ENCODE data around the gene EGR4. TPM values are rescaled to one million over a fixed set of nuclear protein-coding genes. Genes with fewer than 3 reads are reported as not detected.

EGR4 gene
- total and polyA plus RNA-seq, 2 donors (not counting 1 experiment from before 2014, with no cell fraction given), result 0.30 to 2.7 TPM

DNA sequence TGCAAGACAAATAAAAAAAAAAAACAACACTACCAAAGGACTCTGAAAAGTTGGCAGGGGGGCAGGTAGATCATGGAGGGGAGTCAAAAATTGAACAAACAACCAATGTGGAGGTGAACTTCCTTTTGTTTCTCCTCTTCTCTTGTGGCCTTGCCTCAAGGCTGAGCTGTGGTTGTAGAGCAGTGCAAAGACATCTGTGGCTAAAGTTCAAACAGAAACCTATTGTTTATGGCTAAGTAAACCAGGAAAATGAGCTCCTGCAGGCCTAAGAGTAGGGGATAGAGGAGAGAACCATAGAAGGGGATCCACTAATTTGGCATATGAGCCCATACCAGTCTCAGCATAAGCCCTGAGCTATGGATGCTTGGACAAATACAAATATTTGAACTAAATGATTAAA is 40.2 kb upstream of the EGR4 start:
- Mint-ChIP-seq H3K9me3 (ENCODE audit: insufficient read depth) (no peaks in the 10 kb centered on the region), H3K27me3 (peaks cover 19% of the 10 kb centered on the region), H3K4me1 (peaks cover 6% of the 10 kb centered on the region), H3K27ac (no peak overlapping the region), H3K4me3 (no peak overlapping the region)
- Histone ChIP-seq H3K4me3 (ENCODE audit: control extremely low read depth in 1 of 5, extremely low read depth in 1 of 5, insufficient read depth in 1 of 5, low read depth in 2 of 5, low read length in 4 of 5) (no peak overlapping the region), H4K20me1 (ENCODE audit: control insufficient read depth, insufficient read depth, low read length, poor library complexity, severe bottlenecking) (no peaks in the 10 kb centered on the region), H3K36me3 (replicated peaks in 1 of 2; ENCODE audit: control extremely low read depth in 1 of 2, control insufficient read depth in 1 of 2, extremely low read depth in 1 of 2, insufficient read depth in 2 of 2, low read length in 1 of 2) (no peaks in the 10 kb centered on the region), H3K9me3 (ENCODE audit: control extremely low read depth in 1 of 3, control insufficient read depth in 2 of 3, insufficient read depth in 1 of 3, low read length in 2 of 3) (peaks cover 3 to 10% (median 3%) of the 10 kb centered on the region in 3 donors), H3K9ac (ENCODE audit: low read length) (no peak overlapping the region), H3K27ac (ENCODE audit: low read length in 2 of 2) (no peak overlapping the region), H3K4me1 (ENCODE audit: control insufficient read depth in 2 of 2, insufficient read depth in 2 of 2, low read length in 2 of 2) (peaks cover 6 to 10% of the 10 kb centered on the region in 2 donors), H3K79me2 (ENCODE audit: control insufficient read depth, insufficient read depth, low read length) (no peaks in the 10 kb centered on the region), H3K4me2 (replicated peaks; ENCODE audit: low read depth, low read length, poor library complexity, severe bottlenecking) (no peak overlapping the region), H3K27me3 (replicated peaks in 1 of 4; ENCODE audit: control extremely low read depth in 1 of 4, control insufficient read depth in 3 of 4, insufficient read depth in 4 of 4, low read length in 3 of 4) (peaks cover 0 to 5% (median 2%) of the 10 kb centered on the region in 4 experiments), H2AFZ (ENCODE audit: insufficient read depth, low read depth, low read length, poor library complexity, severe bottlenecking) (no peak overlapping the region)
- DNase-seq, result no peak
- no peak for ATAC-seq (ENCODE audit: low read depth)
- TF ChIP-seq, protein P1, sequence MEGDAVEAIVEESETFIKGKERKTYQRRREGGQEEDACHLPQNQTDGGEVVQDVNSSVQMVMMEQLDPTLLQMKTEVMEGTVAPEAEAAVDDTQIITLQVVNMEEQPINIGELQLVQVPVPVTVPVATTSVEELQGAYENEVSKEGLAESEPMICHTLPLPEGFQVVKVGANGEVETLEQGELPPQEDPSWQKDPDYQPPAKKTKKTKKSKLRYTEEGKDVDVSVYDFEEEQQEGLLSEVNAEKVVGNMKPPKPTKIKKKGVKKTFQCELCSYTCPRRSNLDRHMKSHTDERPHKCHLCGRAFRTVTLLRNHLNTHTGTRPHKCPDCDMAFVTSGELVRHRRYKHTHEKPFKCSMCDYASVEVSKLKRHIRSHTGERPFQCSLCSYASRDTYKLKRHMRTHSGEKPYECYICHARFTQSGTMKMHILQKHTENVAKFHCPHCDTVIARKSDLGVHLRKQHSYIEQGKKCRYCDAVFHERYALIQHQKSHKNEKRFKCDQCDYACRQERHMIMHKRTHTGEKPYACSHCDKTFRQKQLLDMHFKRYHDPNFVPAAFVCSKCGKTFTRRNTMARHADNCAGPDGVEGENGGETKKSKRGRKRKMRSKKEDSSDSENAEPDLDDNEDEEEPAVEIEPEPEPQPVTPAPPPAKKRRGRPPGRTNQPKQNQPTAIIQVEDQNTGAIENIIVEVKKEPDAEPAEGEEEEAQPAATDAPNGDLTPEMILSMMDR (IDR thresholded peaks at IDR 0.05), result no peak
- no peak for TF ChIP-seq EZH2 (IDR thresholded peaks at IDR 0.05; ENCODE audit: borderline replicate concordance, insufficient read depth, low read depth, low read length, poor library complexity, severe bottlenecking)
- CTCF ChIA-PET, result no interaction called here
- POLR2A ChIA-PET, result no interaction called here
- intact Hi-C loops (cut with micrococcal nuclease), result no loop called here

- H3K9me3 Mint-ChIP-seq (ENCODE audit: insufficient read depth), result no peaks in the 10 kb centered on the region
- WGBS (ENCODE audit: insufficient coverage), result 73% methylated on average over 10 of the region's 13 CpGs
- no peak overlapping the region for H3K27ac Mint-ChIP-seq
- Histone ChIP-seq H3K36me3 (replicated peaks in 1 of 2; ENCODE audit: control extremely low read depth in 1 of 2, control insufficient read depth in 1 of 2, extremely low read depth in 1 of 2, insufficient read depth in 2 of 2, low read length in 1 of 2) (no peaks in the 10 kb centered on the region), H3K27me3 (replicated peaks in 1 of 4; ENCODE audit: control extremely low read depth in 1 of 4, control insufficient read depth in 3 of 4, insufficient read depth in 4 of 4, low read length in 3 of 4) (peaks cover 0 to 19% (median 7%) of the 10 kb centered on the region in 4 experiments), H4K20me1 (ENCODE audit: control insufficient read depth, insufficient read depth, low read length, poor library complexity, severe bottlenecking) (no peaks in the 10 kb centered on the region), H3K4me1 (ENCODE audit: control insufficient read depth in 2 of 2, insufficient read depth in 2 of 2, low read length in 2 of 2) (no peaks in the 10 kb centered on the region), H2AFZ (ENCODE audit: insufficient read depth, low read depth, low read length, poor library complexity, severe bottlenecking) (no peak overlapping the region), H3K4me3 (ENCODE audit: control extremely low read depth in 1 of 5, extremely low read depth in 1 of 5, insufficient read depth in 1 of 5, low read depth in 2 of 5, low read length in 4 of 5) (no peak overlapping the region), H3K79me2 (ENCODE audit: control insufficient read depth, insufficient read depth, low read length) (no peaks in the 10 kb centered on the region), H3K9me3 (ENCODE audit: control extremely low read depth in 1 of 3, control insufficient read depth in 2 of 3, insufficient read depth in 1 of 3, low read length in 2 of 3) (no peaks in the 10 kb centered on the region), H3K4me2 (replicated peaks; ENCODE audit: low read depth, low read length, poor library complexity, severe bottlenecking) (no peak overlapping the region), H3K9ac (ENCODE audit: low read length) (no peak overlapping the region), H3K27ac (ENCODE audit: low read length in 2 of 2) (no peak overlapping the region)
- ChIA-PET CTCF (no interaction called here), POLR2A (no interaction called here)
- H3K4me1 Mint-ChIP-seq, result no peaks in the 10 kb centered on the region
- TF ChIP-seq, protein P1 (IDR thresholded peaks at IDR 0.05), result no peak
- TF ChIP-seq EZH2 (IDR thresholded peaks at IDR 0.05; ENCODE audit: borderline replicate concordance, insufficient read depth, low read depth, low read length, poor library complexity, severe bottlenecking), result no peak
- intact Hi-C loops (cut with micrococcal nuclease), result no loop called here
- no peak for ATAC-seq (ENCODE audit: low read depth)
- H3K27me3 Mint-ChIP-seq, result peaks cover 48% of the 10 kb centered on the region
- H3K4me3 Mint-ChIP-seq, result no peak overlapping the region
- DNase-seq, result no peak
Measured at GRCh38 chr2:73324126-73324725, 30.9 kb upstream of the EGR4 start.

Data from B cell (primary cell).